Measurements from ENCODE around the gene HDAC8.

The HDAC8 gene

GRCh38 chrX:72402614-72403013 lies 170.0 kb downstream of the HDAC8 start:
- TF ChIP-seq CTCF (IDR thresholded peaks at IDR 0.05; ENCODE audit: insufficient read depth, low read length, poor library complexity, severe bottlenecking): no peak

GRCh38 chrX:72399816-72400215 lies 172.8 kb downstream of the HDAC8 start:
- DNase-seq (ENCODE audit: extremely low read depth, insufficient read length): no peak
- H3K4me3 ChIP-seq (replicated peaks; ENCODE audit: low read depth, low read length): no peak overlapping the region
- no peak for TF ChIP-seq CTCF (IDR thresholded peaks at IDR 0.05; ENCODE audit: insufficient read depth, low read length, poor library complexity, severe bottlenecking)
- H3K27me3 ChIP-seq (replicated peaks; ENCODE audit: control insufficient read depth, insufficient read depth, low read length): no peaks in the 10 kb centered on the region
- no peaks in the 10 kb centered on the region for H3K36me3 ChIP-seq (ENCODE audit: control insufficient read depth, insufficient read depth, low read length)

More at GRCh38 chrX:72402614-72403013, 170.0 kb downstream of the HDAC8 start:
- DNase-seq (ENCODE audit: extremely low read depth, insufficient read length): no peak
- Histone ChIP-seq H3K4me3 (replicated peaks; ENCODE audit: low read depth, low read length) (no peak overlapping the region), H3K27me3 (replicated peaks; ENCODE audit: control insufficient read depth, insufficient read depth, low read length) (no peaks in the 10 kb centered on the region), H3K36me3 (ENCODE audit: control insufficient read depth, insufficient read depth, low read length) (no peaks in the 10 kb centered on the region)

GRCh38 chrX:72396117-72396516 lies 176.5 kb downstream of the HDAC8 start:
- Histone ChIP-seq H3K4me3 (replicated peaks; ENCODE audit: low read depth, low read length) (no peak overlapping the region), H3K36me3 (ENCODE audit: control insufficient read depth, insufficient read depth, low read length) (no peaks in the 10 kb centered on the region), H3K27me3 (replicated peaks; ENCODE audit: control insufficient read depth, insufficient read depth, low read length) (no peaks in the 10 kb centered on the region)
- no peak for TF ChIP-seq CTCF (IDR thresholded peaks at IDR 0.05; ENCODE audit: insufficient read depth, low read length, poor library complexity, severe bottlenecking)
- DNase-seq (ENCODE audit: extremely low read depth, insufficient read length): no peak

GRCh38 chrX:72395237-72395636 lies 177.4 kb downstream of the HDAC8 start:
- Histone ChIP-seq H3K4me3 (replicated peaks; ENCODE audit: low read depth, low read length) (no peak overlapping the region), H3K27me3 (replicated peaks; ENCODE audit: control insufficient read depth, insufficient read depth, low read length) (no peaks in the 10 kb centered on the region), H3K36me3 (ENCODE audit: control insufficient read depth, insufficient read depth, low read length) (no peaks in the 10 kb centered on the region)
- DNase-seq (ENCODE audit: extremely low read depth, insufficient read length): no peak
- TF ChIP-seq CTCF (IDR thresholded peaks at IDR 0.05; ENCODE audit: insufficient read depth, low read length, poor library complexity, severe bottlenecking): no peak

DNA sequence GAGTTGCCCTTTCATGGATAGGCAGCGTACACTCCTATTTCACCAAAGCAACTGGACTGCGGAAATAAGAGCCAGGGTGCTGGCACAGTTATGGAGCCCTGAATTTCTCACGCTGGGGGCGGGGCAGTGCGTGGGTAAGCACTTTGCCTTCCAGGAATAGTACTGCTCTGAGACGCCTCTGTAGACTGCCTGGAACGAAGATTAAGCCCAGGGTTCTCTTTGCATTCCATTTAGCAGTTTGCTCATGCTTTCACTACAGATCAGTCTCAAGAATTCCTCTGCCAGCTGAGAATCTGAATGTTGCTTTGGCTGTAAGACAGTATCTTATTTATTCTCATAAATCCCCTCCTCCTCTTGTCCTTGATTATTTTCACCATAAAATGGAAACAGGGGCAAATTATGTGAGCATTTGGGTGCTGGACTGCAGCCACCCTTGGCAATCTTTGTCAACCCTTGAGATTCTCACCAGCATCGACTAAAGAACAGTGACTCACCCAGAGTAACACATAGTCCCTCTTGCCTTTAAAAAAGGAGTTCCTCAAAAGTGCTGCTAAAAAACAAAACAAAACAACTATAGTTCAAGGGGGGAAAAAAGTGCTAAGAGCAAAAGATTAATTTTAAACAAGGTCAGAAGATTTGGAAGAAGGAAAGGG lies 178.0 kb downstream of the HDAC8 start:
- no peaks in the 10 kb centered on the region for H3K36me3 ChIP-seq (ENCODE audit: control insufficient read depth, insufficient read depth, low read length)
- no peaks in the 10 kb centered on the region for H3K27me3 ChIP-seq (replicated peaks; ENCODE audit: control insufficient read depth, insufficient read depth, low read length)
- TF ChIP-seq CTCF (IDR thresholded peaks at IDR 0.05; ENCODE audit: insufficient read depth, low read length, poor library complexity, severe bottlenecking): no peak
- H3K4me3 ChIP-seq (replicated peaks; ENCODE audit: low read depth, low read length): no peak overlapping the region
- no peak for DNase-seq (ENCODE audit: extremely low read depth, insufficient read length)
